Aorta (tissue), 5 donors: ENCODE measurements around the gene ADSS1. TPM values are rescaled to one million over a fixed set of nuclear protein-coding genes. Genes with fewer than 3 reads are reported as not detected.

ENCODE experiments used
- ATAC-seq: fragments of 200-7000 bp; cut with Tn5 transposase; one replicate; pipeline ENCODE4 v1.9.1; 2022; ENCODE audit warnings: moderate library complexity; ENCODE audit not compliant: low FRiP score
- DNase-seq, 2 donors: peaks; one replicate each; pipeline ENCODE4 v3.0.0-alpha.2; 2020
- H3K27ac ChIP-seq, 2 donors: one replicate each; pipeline ENCODE4 v1.5.1; 2013; ENCODE audit warnings: low read length in 2 of 2, mild to moderate bottlenecking in 2 of 2, moderate library complexity in 2 of 2, control low read depth in 1 of 2, inconsistent platforms in 1 of 2, low read depth in 1 of 2
- H3K27me3 ChIP-seq, 2 donors: one replicate each; pipeline ENCODE4 v1.6.1; 2013; ENCODE audit warnings: control low read depth in 1 of 2, low read length in 1 of 2, mild to moderate bottlenecking in 1 of 2, moderate library complexity in 1 of 2; ENCODE audit not compliant: insufficient read depth in 2 of 2, control insufficient read depth in 1 of 2
- H3K36me3 ChIP-seq, 2 donors: one replicate each; pipeline ENCODE4 v1.6.1; 2013; ENCODE audit warnings: control low read depth in 1 of 2, low read length in 1 of 2, mild to moderate bottlenecking in 1 of 2; ENCODE audit not compliant: insufficient read depth in 2 of 2, control insufficient read depth in 1 of 2
- H3K4me1 ChIP-seq, 2 donors: one replicate each; pipeline ENCODE4 v1.6.1; 2013; ENCODE audit warnings: low read length in 2 of 2, control low read depth in 1 of 2, mild to moderate bottlenecking in 1 of 2, moderate library complexity in 1 of 2; ENCODE audit not compliant: insufficient read depth in 2 of 2, control insufficient read depth in 1 of 2
- H3K4me3 ChIP-seq, 2 donors: one replicate each; pipeline ENCODE4 v1.5.1; 2013; ENCODE audit warnings: low read length in 2 of 2, control low read depth in 1 of 2, mild to moderate bottlenecking in 1 of 2
- H3K9me3 ChIP-seq: one replicate; pipeline ENCODE4 v1.6.1; 2013; ENCODE audit warnings: mild to moderate bottlenecking, low read length; ENCODE audit not compliant: control insufficient read depth
- WGBS, 2 donors: extraction: QIAGEN DNeasy Blood & Tissue Kit; methylation state at CpG; one replicate each; pipeline ENCODE4 v1.1.7; 2013; 5-methylcytosine and 5-hydroxymethylcytosine counted together
- intact Hi-C, 2 donors: fragments of 100-400 bp; cut with DNase I; formaldehyde crosslinking; loops; one replicate each; pipeline versions ENCODE4 v1.14.2 to v1.15.0; 2022
- polyA plus RNA-seq, 2 donors: library from polyadenylated mRNA; stranded (reverse); fragments of 200-250 nt; gene quantifications; one replicate each; pipeline ENCODE4 v1.2.3, GENCODE V29; 2013
- total RNA-seq, 2 donors: library from RNA; stranded (reverse); fragmentation: NEBNext Ultra II Directional; extraction: Animal tissue kit (Norgen Biotek cat#: 25700); gene quantifications; one replicate each; pipeline ENCODE4 v1.2.1, GENCODE V29; 2021
- donor health status: healthy with polysubstance abuse.
- donor health status: Bipolar disorder and iron deficiency.
- donor health status: DM: no; HTN: no; CAD: no.
- donor health status: DM: no; HTN: no; CAD: no.
- donor health status: DM: yes; HTN: yes; CAD: no.

Gene ADSS1
- total and polyA plus RNA-seq, 4 donors = 25.0 to 80.2 (median 54.0) TPM

- Histone ChIP-seq H3K4me3 (peak overlapping the region in 1 of 2 donors; percentile 18), H3K27me3 (no peaks in the 10 kb centered on the region), H3K4me1 (peaks cover 0 to 3% of the 10 kb centered on the region in 2 donors), H3K27ac (peak overlapping the region; percentile 24 to 49), H3K9me3 (no peaks in the 10 kb centered on the region), H3K36me3 (peaks cover 0 to 2% of the 10 kb centered on the region in 2 donors)
- 78 to 83% methylated on average over 60 to 90 of the region's 90 CpGs for WGBS, 2 donors
- DNase-seq = peak in 1 of 2 donors; percentile 48
- no peak for ATAC-seq
- intact Hi-C loops = no loop called here
These were observed 27.8 kb downstream of the ADSS1 start for GRCh38 chr14:104751539-104752422.

- H3K4me1 ChIP-seq = peaks cover 0 to 3% of the 10 kb centered on the region in 2 donors
- no peak for ATAC-seq
- H3K36me3 ChIP-seq = peaks cover 0 to 2% of the 10 kb centered on the region in 2 donors
- H3K4me3 ChIP-seq = peak overlapping the region in 1 of 2 donors; percentile 18
- H3K9me3 ChIP-seq = no peaks in the 10 kb centered on the region
- no peaks in the 10 kb centered on the region for H3K27me3 ChIP-seq
- peak overlapping the region; percentile 24 to 49 for H3K27ac ChIP-seq
- DNase-seq = no peak
- WGBS, 2 donors = 6% methylated on average over 21 of the region's 21 CpGs
- intact Hi-C loops = no loop called here
These were observed 28.4 kb downstream of the ADSS1 start for GRCh38 chr14:104752423-104752734.

- H3K36me3 ChIP-seq = peaks cover 0 to 4% of the 10 kb centered on the region in 2 donors
- no peaks in the 10 kb centered on the region for H3K9me3 ChIP-seq
- H3K27me3 ChIP-seq = no peaks in the 10 kb centered on the region
- peak within 1 kb of the TSS; percentile 55 to 81 for H3K4me3 ChIP-seq
- 0% methylated on average over 83 to 95 of the region's 95 CpGs for WGBS, 2 donors
- peak; percentile 98 for ATAC-seq
- peaks cover 0 to 3% of the 10 kb centered on the region in 2 donors for H3K4me1 ChIP-seq
- intact Hi-C loops = loop anchor here in 1 of 2 donors (1.0 kb wide), 1 partner anchor 37 kb away; no protein-coding TSS in a partner anchor
- H3K27ac ChIP-seq = peak within 1 kb of the TSS; percentile 24 to 65
- peak; percentile 100 for DNase-seq
These were observed 28.9 kb downstream of the ADSS1 start, which contains the start of gene SIVA1 for GRCh38 chr14:104752735-104753527. Gene SIVA1 (plus strand): TSS chr14:104753147. CDS start chr14:104753202, 55 bp downstream.

GRCh38 chr14:104753528-104754212 lies 29.6 kb downstream of the ADSS1 start:
- Histone ChIP-seq H3K4me1 (peaks cover 0 to 3% of the 10 kb centered on the region in 2 donors), H3K4me3 (peak overlapping the region; percentile 55 to 81), H3K27ac (peak overlapping the region in 1 of 2 donors; percentile 18), H3K27me3 (no peaks in the 10 kb centered on the region), H3K9me3 (no peaks in the 10 kb centered on the region), H3K36me3 (peaks cover 0 to 4% of the 10 kb centered on the region in 2 donors)
- ATAC-seq = no peak
- intact Hi-C loops = loop anchor here in 1 of 2 donors (1.0 kb wide), 1 partner anchor 37 kb away; no protein-coding TSS in a partner anchor
- DNase-seq = no peak
- WGBS, 2 donors = 1 to 2% methylated on average over 30 of the region's 30 CpGs

- H3K36me3 ChIP-seq = peaks cover 0 to 5% of the 10 kb centered on the region in 2 donors
- H3K4me1 ChIP-seq = peaks cover 0 to 2% of the 10 kb centered on the region in 2 donors
- DNase-seq = no peak
- no peaks in the 10 kb centered on the region for H3K9me3 ChIP-seq
- ATAC-seq = no peak
- 49 to 50% methylated on average over 13 of the region's 13 CpGs for WGBS, 2 donors
- peak overlapping the region in 1 of 2 donors; percentile 81 for H3K4me3 ChIP-seq
- H3K27ac ChIP-seq = no peak overlapping the region
- no peaks in the 10 kb centered on the region for H3K27me3 ChIP-seq
- intact Hi-C loops = no loop called here
These were observed 30.3 kb downstream of the ADSS1 start for GRCh38 chr14:104754213-104754851.

- no peak for DNase-seq
- intact Hi-C loops = no loop called here
- H3K27me3 ChIP-seq = no peaks in the 10 kb centered on the region
- H3K9me3 ChIP-seq = no peaks in the 10 kb centered on the region
- H3K36me3 ChIP-seq = peaks cover 0 to 5% of the 10 kb centered on the region in 2 donors
- no peak for ATAC-seq
- H3K4me3 ChIP-seq = no peak overlapping the region
- 68 to 72% methylated on average over 11 of the region's 11 CpGs for WGBS, 2 donors
- no peak overlapping the region for H3K27ac ChIP-seq
- no peaks in the 10 kb centered on the region for H3K4me1 ChIP-seq
These were observed 31.6 kb downstream of the ADSS1 start for GRCh38 chr14:104755621-104756020.

- no peaks in the 10 kb centered on the region for H3K4me1 ChIP-seq
- intact Hi-C loops = no loop called here
- ATAC-seq = no peak
- H3K27me3 ChIP-seq = no peaks in the 10 kb centered on the region
- WGBS, 2 donors = 81 to 84% methylated on average over 27 of the region's 27 CpGs
- H3K9me3 ChIP-seq = no peaks in the 10 kb centered on the region
- peaks cover 0 to 5% of the 10 kb centered on the region in 2 donors for H3K36me3 ChIP-seq
- no peak for DNase-seq
- H3K4me3 ChIP-seq = no peak overlapping the region
- H3K27ac ChIP-seq = no peak overlapping the region
These were observed 32.6 kb downstream of the ADSS1 start for GRCh38 chr14:104756477-104757237.
